GM23338 (cell line): Measurements from ENCODE around the gene PTGER4. TPM values are rescaled to one million over a fixed set of nuclear protein-coding genes. Genes with fewer than 3 reads are reported as not detected.

Source experiments
- ATAC-seq: fragments of 200-7000 bp; cut with Tn5 transposase; 3 replicates; pipeline ENCODE4 v1.9.1; 2020
- DNase-seq: peaks from one replicate; pipeline ENCODE4 v3.0.0-alpha.2; 2015; ENCODE audit warnings: low spot score
- H2AFZ ChIP-seq: fragments of 200-600 bp; sonication (generic); 2 replicates; pipeline ENCODE4 v1.8.0; 2016; ENCODE audit warnings: antibody characterized with exemption, mild to moderate bottlenecking, moderate library complexity
- H3F3A ChIP-seq: fragments of 200-600 bp; sonication (generic); replicated peaks from 2 replicates; pipeline ENCODE4 v1.8.0; 2017; ENCODE audit warnings: antibody characterized with exemption, mixed run types, low read depth
- H3K27ac ChIP-seq: fragments of 200-600 bp; sonication (generic); 2 replicates; pipeline ENCODE4 v1.6.1; 2016; ENCODE audit warnings: low read depth
- H3K27me3 ChIP-seq: fragments of 200-600 bp; sonication (generic); 2 replicates; pipeline ENCODE4 v1.8.0; 2016; ENCODE audit warnings: mild to moderate bottlenecking, mixed run types, moderate library complexity; ENCODE audit not compliant: insufficient read depth
- H3K36me3 ChIP-seq: fragments of 200-600 bp; sonication (generic); 2 replicates; pipeline ENCODE4 v1.8.0; 2016; ENCODE audit warnings: mild to moderate bottlenecking; ENCODE audit not compliant: insufficient read depth
- H3K4me1 ChIP-seq: fragments of 200-600 bp; sonication (generic); 2 replicates; pipeline ENCODE4 v1.8.0; 2016; ENCODE audit warnings: mild to moderate bottlenecking, moderate library complexity; ENCODE audit not compliant: insufficient read depth
- H3K4me2 ChIP-seq: fragments of 200-600 bp; sonication (generic); 2 replicates; pipeline ENCODE4 v1.7.1; 2017; ENCODE audit warnings: mixed run types
- H3K4me3 ChIP-seq: fragments of 200-600 bp; sonication (generic); 2 replicates; pipeline ENCODE4 v1.6.1; 2016; ENCODE audit warnings: mixed run types
- H3K79me2 ChIP-seq: fragments of 200-600 bp; sonication (generic); replicated peaks from 2 replicates; pipeline ENCODE4 v1.8.0; 2017; ENCODE audit warnings: mild to moderate bottlenecking; ENCODE audit not compliant: insufficient read depth
- H3K9me2 ChIP-seq: fragments of 200-600 bp; sonication (generic); 2 replicates; pipeline ENCODE4 v1.8.0; 2017; ENCODE audit not compliant: insufficient read depth
- H4K20me1 ChIP-seq: fragments of 200-600 bp; sonication (generic); replicated peaks from 2 replicates; pipeline ENCODE4 v1.8.0; 2017; ENCODE audit warnings: mild to moderate bottlenecking; ENCODE audit not compliant: insufficient read depth
- H3K27ac Mint-ChIP-seq: 2 replicates; pipeline ENCODE4 v1.8.0; 2020; ENCODE audit warnings: inconsistent platforms, mild to moderate bottlenecking, moderate library complexity, mixed read lengths
- H3K27me3 Mint-ChIP-seq: 3 replicates; pipeline ENCODE4 v1.8.0; 2022; ENCODE audit warnings: low read depth, mild to moderate bottlenecking, moderate library complexity, mixed read lengths, inconsistent platforms; ENCODE audit not compliant: insufficient read depth, poor library complexity
- H3K36me3 Mint-ChIP-seq: 3 replicates; pipeline ENCODE4 v1.8.0; 2021; ENCODE audit warnings: low read depth, mild to moderate bottlenecking, inconsistent platforms, moderate library complexity, mixed read lengths
- H3K4me1 Mint-ChIP-seq: 3 replicates; pipeline ENCODE4 v1.8.0; 2020; ENCODE audit warnings: mild to moderate bottlenecking, inconsistent platforms, mixed read lengths
- H3K4me3 Mint-ChIP-seq: 3 replicates; pipeline ENCODE4 v1.8.0; 2021; ENCODE audit warnings: moderate library complexity, mild to moderate bottlenecking, inconsistent platforms, mixed read lengths
- H3K9me3 Mint-ChIP-seq: 3 replicates; pipeline ENCODE4 v1.8.0; 2020; ENCODE audit warnings: moderate library complexity, mild to moderate bottlenecking, inconsistent platforms, mixed read lengths
- CREB1 ChIP-seq: fragments of 250-450 bp; sonication (Bioruptor Pico); IDR thresholded peaks from 2 replicates; pipeline ENCODE4 v1.5.0; 2020; ENCODE audit warnings: low read depth, mild to moderate bottlenecking, moderate library complexity
- CTCF ChIP-seq, 2 experiments: fragments of 200-600 bp in 1 of 2; sonication (generic) in 1 of 2; conservative IDR thresholded peaks; 2 replicates each; pipeline versions ENCODE4 v1.5.1 to v1.6.1; 2016 to 2017; ENCODE audit warnings: antibody characterized with exemption in 2 of 2, low read depth in 2 of 2, mild to moderate bottlenecking in 2 of 2, moderate library complexity in 1 of 2
- ETS1 ChIP-seq: IDR thresholded peaks from 2 replicates; pipeline ENCODE4 v1.6.1; 2016; ENCODE audit warnings: antibody characterized with exemption
- EZH2 ChIP-seq: fragments of 200-600 bp; sonication (generic); IDR thresholded peaks from one replicate; pipeline ENCODE4 v1.8.0; 2017; ENCODE audit warnings: antibody characterized with exemption, mild to moderate bottlenecking, low read depth; ENCODE audit not compliant: unreplicated experiment
- EZH2phosphoT487 ChIP-seq: fragments of 200-600 bp; sonication (generic); IDR thresholded peaks from one replicate; pipeline ENCODE4 v1.8.1; 2018; ENCODE audit warnings: antibody characterized with exemption; ENCODE audit not compliant: unreplicated experiment
- JUNB ChIP-seq: IDR thresholded peaks from one replicate; pipeline ENCODE4 v1.6.1; 2016; ENCODE audit warnings: antibody characterized with exemption; ENCODE audit not compliant: unreplicated experiment
- NANOG ChIP-seq: IDR thresholded peaks from 2 replicates; pipeline ENCODE4 v1.6.1; 2016; ENCODE audit warnings: antibody characterized with exemption, borderline replicate concordance
- POLR2AphosphoS5 ChIP-seq: IDR thresholded peaks from 2 replicates; pipeline ENCODE4 v1.6.1; 2016; ENCODE audit warnings: antibody characterized with exemption, low read depth
- REST ChIP-seq: IDR thresholded peaks from one replicate; pipeline ENCODE4 v1.6.1; 2018; ENCODE audit warnings: antibody characterized with exemption; ENCODE audit not compliant: unreplicated experiment
- STAT1 ChIP-seq: IDR thresholded peaks from one replicate; pipeline ENCODE4 v1.6.1; 2016; ENCODE audit warnings: antibody characterized with exemption; ENCODE audit not compliant: unreplicated experiment
- ZNF114 ChIP-seq: fragments of 250-450 bp; sonication (Bioruptor Pico); IDR thresholded peaks from 2 replicates; pipeline ENCODE4 v1.5.0; 2020; ENCODE audit warnings: mild to moderate bottlenecking, moderate library complexity
- ZNF331 ChIP-seq: fragments of 250-450 bp; sonication (Bioruptor Pico); IDR thresholded peaks from 2 replicates; pipeline ENCODE4 v1.5.0; 2020; ENCODE audit warnings: low read depth, mild to moderate bottlenecking, moderate library complexity
- ZNF462 ChIP-seq: fragments of 250-450 bp; sonication (Bioruptor Pico); IDR thresholded peaks from 2 replicates; pipeline ENCODE4 v1.5.0; 2020; ENCODE audit warnings: mild to moderate bottlenecking, moderate library complexity
- polyA plus RNA-seq: library from polyadenylated mRNA; unstranded; fragments of >200 nt; fragmentation: Nextera tagmentation; extraction: Ambion mirVana; gene quantifications from 2 replicates; pipeline ENCODE4 v1.2.1, GENCODE V29; 2016
- total RNA-seq: library from RNA; depleted of rRNA; stranded (reverse); fragments of >200 nt; shearing (Covaris generic); gene quantifications from 2 replicates; pipeline ENCODE4 v1.2.3, GENCODE V29; 2014

The PTGER4 gene
- total and polyA plus RNA-seq, 2 experiments from 2014 or later, result 0.82 to 4.4 TPM

GRCh38 chr5:40683305-40683704, 3.6 kb downstream of the PTGER4 start:
- Histone ChIP-seq H3K27ac (no peak overlapping the region), H3K27me3 (peaks cover 44% of the 10 kb centered on the region), H3K4me2 (no peak overlapping the region), H3K36me3 (no peaks in the 10 kb centered on the region), H3K4me3 (no peak overlapping the region), H3K9me2 (no peaks in the 10 kb centered on the region), H3F3A (0 out of 2 replicates have a peak, but pooled peaks cover 9% of the 10 kb centered on the region), H3K79me2 (no peaks in the 10 kb centered on the region), H3K4me1 (peaks cover 9% of the 10 kb centered on the region), H2AFZ (no peak overlapping the region), H4K20me1 (peaks cover 5% of the 10 kb centered on the region; the same call in 1 of the 2 replicates)
- ATAC-seq (no peak), DNase-seq (no peak)
- no peak overlapping the region for H3K27ac Mint-ChIP-seq
- no peak for TF ChIP-seq NANOG
- TF ChIP-seq ZNF462 (CRISPR knock-in tag), result no peak
- no peak for TF ChIP-seq STAT1
- no peak for TF ChIP-seq EZH2
- TF ChIP-seq EZH2phosphoT487, result no peak
- no peak for TF ChIP-seq CREB1
- TF ChIP-seq ZNF331 (CRISPR knock-in tag), result no peak
- no peak for TF ChIP-seq CTCF (conservative IDR thresholded peaks at IDR 0.05; ENCODE audit: low read depth in 2 of 2)
- no peak for TF ChIP-seq REST
- no peak for TF ChIP-seq JUNB
- no peak for TF ChIP-seq ETS1
- no peak for TF ChIP-seq POLR2AphosphoS5
- no peak for TF ChIP-seq ZNF114 (CRISPR knock-in tag)
- H3K36me3 Mint-ChIP-seq, result no peaks in the 10 kb centered on the region
- H3K27me3 Mint-ChIP-seq, result peaks cover 39% of the 10 kb centered on the region
- H3K9me3 Mint-ChIP-seq, result peaks cover 2% of the 10 kb centered on the region; the same call in 1 of the 3 replicates
- peaks cover 20% of the 10 kb centered on the region; the same call in 2 of the 3 replicates for H3K4me1 Mint-ChIP-seq
- H3K4me3 Mint-ChIP-seq, result no peak overlapping the region
